Measurements from ENCODE around the gene JAK1.

Gene JAK1

GRCh38 chr1:64980745-64981600 lies 14.6 kb upstream of the JAK1 start:
- H3K4me3 ChIP-seq (ENCODE audit: insufficient read depth, low read depth, low read length): no peak overlapping the region
- H3K4me1 ChIP-seq (ENCODE audit: control insufficient read depth, insufficient read depth, low read length): no peaks in the 10 kb centered on the region
- no peaks in the 10 kb centered on the region for H3K36me3 ChIP-seq (ENCODE audit: control insufficient read depth, insufficient read depth, low read length)
- no peaks in the 10 kb centered on the region for H3K9me3 ChIP-seq (ENCODE audit: control insufficient read depth, low read length)
- no peak overlapping the region for H3K27ac ChIP-seq (ENCODE audit: insufficient read depth, low read depth, low read length, poor library complexity, severe bottlenecking)
- H3K27me3 ChIP-seq (ENCODE audit: control insufficient read depth, insufficient read depth, low read length, poor library complexity, severe bottlenecking): no peaks in the 10 kb centered on the region
- 94 to 96% methylated on average over 6 to 7 of the region's 8 CpGs for WGBS, 2 experiments

- no peaks in the 10 kb centered on the region for H3K36me3 ChIP-seq (ENCODE audit: control insufficient read depth, insufficient read depth, low read length)
- no peak overlapping the region for H3K27ac ChIP-seq (ENCODE audit: insufficient read depth, low read depth, low read length, poor library complexity, severe bottlenecking)
- no peaks in the 10 kb centered on the region for H3K27me3 ChIP-seq (ENCODE audit: control insufficient read depth, insufficient read depth, low read length, poor library complexity, severe bottlenecking)
- H3K9me3 ChIP-seq (ENCODE audit: control insufficient read depth, low read length): no peaks in the 10 kb centered on the region
- no peak overlapping the region for H3K4me3 ChIP-seq (ENCODE audit: insufficient read depth, low read depth, low read length)
- H3K4me1 ChIP-seq (ENCODE audit: control insufficient read depth, insufficient read depth, low read length): no peaks in the 10 kb centered on the region
Observed at GRCh38 chr1:64979358-64979757, 13.0 kb upstream of the JAK1 start.

- no peaks in the 10 kb centered on the region for H3K27me3 ChIP-seq (ENCODE audit: control insufficient read depth, insufficient read depth, low read length, poor library complexity, severe bottlenecking)
- WGBS, 2 experiments: 97 to 100% methylated on average over 3 of the region's 3 CpGs
Observed at GRCh38 chr1:64976361-64976760, 10.0 kb upstream of the JAK1 start.

GRCh38 chr1:64975740-64976139 lies 9.4 kb upstream of the JAK1 start:
- Histone ChIP-seq H3K36me3 (ENCODE audit: control insufficient read depth, insufficient read depth, low read length) (no peaks in the 10 kb centered on the region), H3K4me3 (ENCODE audit: insufficient read depth, low read depth, low read length) (no peak overlapping the region), H3K4me1 (ENCODE audit: control insufficient read depth, insufficient read depth, low read length) (no peaks in the 10 kb centered on the region), H3K9me3 (ENCODE audit: control insufficient read depth, low read length) (no peaks in the 10 kb centered on the region), H3K27me3 (ENCODE audit: control insufficient read depth, insufficient read depth, low read length, poor library complexity, severe bottlenecking) (no peaks in the 10 kb centered on the region), H3K27ac (ENCODE audit: insufficient read depth, low read depth, low read length, poor library complexity, severe bottlenecking) (no peak overlapping the region)
- 62 to 66% methylated on average over 5 of the region's 5 CpGs for WGBS, 2 experiments

More at GRCh38 chr1:64976361-64976760, 10.0 kb upstream of the JAK1 start:
- no peaks in the 10 kb centered on the region for H3K9me3 ChIP-seq (ENCODE audit: control insufficient read depth, low read length)
- no peaks in the 10 kb centered on the region for H3K4me1 ChIP-seq (ENCODE audit: control insufficient read depth, insufficient read depth, low read length)
- H3K27ac ChIP-seq (ENCODE audit: insufficient read depth, low read depth, low read length, poor library complexity, severe bottlenecking): no peak overlapping the region
- H3K36me3 ChIP-seq (ENCODE audit: control insufficient read depth, insufficient read depth, low read length): no peaks in the 10 kb centered on the region
- no peak overlapping the region for H3K4me3 ChIP-seq (ENCODE audit: insufficient read depth, low read depth, low read length)

GRCh38 chr1:64975127-64975526 lies 8.8 kb upstream of the JAK1 start:
- no peak overlapping the region for H3K4me3 ChIP-seq (ENCODE audit: insufficient read depth, low read depth, low read length)
- WGBS, 2 experiments: 95 to 100% methylated on average over 1 of the region's 1 CpG
- H3K27ac ChIP-seq (ENCODE audit: insufficient read depth, low read depth, low read length, poor library complexity, severe bottlenecking): no peak overlapping the region
- no peaks in the 10 kb centered on the region for H3K9me3 ChIP-seq (ENCODE audit: control insufficient read depth, low read length)
- no peaks in the 10 kb centered on the region for H3K27me3 ChIP-seq (ENCODE audit: control insufficient read depth, insufficient read depth, low read length, poor library complexity, severe bottlenecking)
- H3K4me1 ChIP-seq (ENCODE audit: control insufficient read depth, insufficient read depth, low read length): no peaks in the 10 kb centered on the region
- no peaks in the 10 kb centered on the region for H3K36me3 ChIP-seq (ENCODE audit: control insufficient read depth, insufficient read depth, low read length)

- no peak overlapping the region for H3K27ac ChIP-seq (ENCODE audit: insufficient read depth, low read depth, low read length, poor library complexity, severe bottlenecking)
- no peak overlapping the region for H3K4me3 ChIP-seq (ENCODE audit: insufficient read depth, low read depth, low read length)
- no peaks in the 10 kb centered on the region for H3K36me3 ChIP-seq (ENCODE audit: control insufficient read depth, insufficient read depth, low read length)
- H3K9me3 ChIP-seq (ENCODE audit: control insufficient read depth, low read length): no peaks in the 10 kb centered on the region
- WGBS, 2 experiments: 90 to 93% methylated on average over 2 of the region's 2 CpGs
- no peaks in the 10 kb centered on the region for H3K27me3 ChIP-seq (ENCODE audit: control insufficient read depth, insufficient read depth, low read length, poor library complexity, severe bottlenecking)
- H3K4me1 ChIP-seq (ENCODE audit: control insufficient read depth, insufficient read depth, low read length): no peaks in the 10 kb centered on the region
Observed at GRCh38 chr1:64974288-64974825, 8.0 kb upstream of the JAK1 start.

GRCh38 chr1:64973061-64973647 lies 6.8 kb upstream of the JAK1 start:
- Histone ChIP-seq H3K4me1 (ENCODE audit: control insufficient read depth, insufficient read depth, low read length) (no peaks in the 10 kb centered on the region), H3K4me3 (ENCODE audit: insufficient read depth, low read depth, low read length) (no peak overlapping the region), H3K27ac (ENCODE audit: insufficient read depth, low read depth, low read length, poor library complexity, severe bottlenecking) (no peak overlapping the region), H3K36me3 (ENCODE audit: control insufficient read depth, insufficient read depth, low read length) (no peaks in the 10 kb centered on the region), H3K9me3 (ENCODE audit: control insufficient read depth, low read length) (no peaks in the 10 kb centered on the region), H3K27me3 (ENCODE audit: control insufficient read depth, insufficient read depth, low read length, poor library complexity, severe bottlenecking) (no peaks in the 10 kb centered on the region)
- 86 to 95% methylated on average over 2 to 3 of the region's 3 CpGs for WGBS, 2 experiments

- Histone ChIP-seq H3K36me3 (ENCODE audit: control insufficient read depth, insufficient read depth, low read length) (no peaks in the 10 kb centered on the region), H3K27me3 (ENCODE audit: control insufficient read depth, insufficient read depth, low read length, poor library complexity, severe bottlenecking) (peaks cover 21% of the 10 kb centered on the region), H3K9me3 (ENCODE audit: control insufficient read depth, low read length) (no peaks in the 10 kb centered on the region), H3K4me3 (ENCODE audit: insufficient read depth, low read depth, low read length) (no peak overlapping the region), H3K27ac (ENCODE audit: insufficient read depth, low read depth, low read length, poor library complexity, severe bottlenecking) (no peak overlapping the region), H3K4me1 (ENCODE audit: control insufficient read depth, insufficient read depth, low read length) (no peaks in the 10 kb centered on the region)
- WGBS, 2 experiments: 77 to 78% methylated on average over 9 of the region's 9 CpGs
Observed at GRCh38 chr1:64969305-64970046, 3.1 kb upstream of the JAK1 start.

GRCh38 chr1:64967381-64967780 lies 1.0 kb upstream of the JAK1 start:
- no peaks in the 10 kb centered on the region for H3K36me3 ChIP-seq (ENCODE audit: control insufficient read depth, insufficient read depth, low read length)
- no peak overlapping the region for H3K4me3 ChIP-seq (ENCODE audit: insufficient read depth, low read depth, low read length)
- no peaks in the 10 kb centered on the region for H3K9me3 ChIP-seq (ENCODE audit: control insufficient read depth, low read length)
- H3K27me3 ChIP-seq (ENCODE audit: control insufficient read depth, insufficient read depth, low read length, poor library complexity, severe bottlenecking): peaks cover 34% of the 10 kb centered on the region
- no peaks in the 10 kb centered on the region for H3K4me1 ChIP-seq (ENCODE audit: control insufficient read depth, insufficient read depth, low read length)
- WGBS, 2 experiments: 85 to 88% methylated on average over 6 of the region's 6 CpGs
- H3K27ac ChIP-seq (ENCODE audit: insufficient read depth, low read depth, low read length, poor library complexity, severe bottlenecking): no peak overlapping the region
